Aorta (tissue), 5 donors: ENCODE results near the gene BTBD9. TPM values are rescaled to one million over a fixed set of nuclear protein-coding genes. Genes with fewer than 3 reads are reported as not detected.

Experiments used
- ATAC-seq: fragments of 200-7000 bp; cut with Tn5 transposase; one replicate; pipeline ENCODE4 v1.9.1; 2022; ENCODE audit warnings: moderate library complexity; ENCODE audit not compliant: low FRiP score
- DNase-seq, 2 donors: peaks; one replicate each; pipeline ENCODE4 v3.0.0-alpha.2; 2020
- H3K27ac ChIP-seq, 2 donors: one replicate each; pipeline ENCODE4 v1.5.1; 2013; ENCODE audit warnings: low read length in 2 of 2, mild to moderate bottlenecking in 2 of 2, moderate library complexity in 2 of 2, control low read depth in 1 of 2, inconsistent platforms in 1 of 2, low read depth in 1 of 2
- H3K27me3 ChIP-seq, 2 donors: one replicate each; pipeline ENCODE4 v1.6.1; 2013; ENCODE audit warnings: control low read depth in 1 of 2, low read length in 1 of 2, mild to moderate bottlenecking in 1 of 2, moderate library complexity in 1 of 2; ENCODE audit not compliant: insufficient read depth in 2 of 2, control insufficient read depth in 1 of 2
- H3K36me3 ChIP-seq, 2 donors: one replicate each; pipeline ENCODE4 v1.6.1; 2013; ENCODE audit warnings: control low read depth in 1 of 2, low read length in 1 of 2, mild to moderate bottlenecking in 1 of 2; ENCODE audit not compliant: insufficient read depth in 2 of 2, control insufficient read depth in 1 of 2
- H3K4me1 ChIP-seq, 2 donors: one replicate each; pipeline ENCODE4 v1.6.1; 2013; ENCODE audit warnings: low read length in 2 of 2, control low read depth in 1 of 2, mild to moderate bottlenecking in 1 of 2, moderate library complexity in 1 of 2; ENCODE audit not compliant: insufficient read depth in 2 of 2, control insufficient read depth in 1 of 2
- H3K4me3 ChIP-seq, 2 donors: one replicate each; pipeline ENCODE4 v1.5.1; 2013; ENCODE audit warnings: low read length in 2 of 2, control low read depth in 1 of 2, mild to moderate bottlenecking in 1 of 2
- H3K9me3 ChIP-seq: one replicate; pipeline ENCODE4 v1.6.1; 2013; ENCODE audit warnings: mild to moderate bottlenecking, low read length; ENCODE audit not compliant: control insufficient read depth
- WGBS, 2 donors: extraction: QIAGEN DNeasy Blood & Tissue Kit; methylation state at CpG; one replicate each; pipeline ENCODE4 v1.1.7; 2013; 5-methylcytosine and 5-hydroxymethylcytosine counted together
- intact Hi-C, 2 donors: fragments of 100-400 bp; cut with DNase I; formaldehyde crosslinking; loops; one replicate each; pipeline versions ENCODE4 v1.14.2 to v1.15.0; 2022
- polyA plus RNA-seq, 2 donors: library from polyadenylated mRNA; stranded (reverse); fragments of 200-250 nt; gene quantifications; one replicate each; pipeline ENCODE4 v1.2.3, GENCODE V29; 2013
- total RNA-seq, 2 donors: library from RNA; stranded (reverse); fragmentation: NEBNext Ultra II Directional; extraction: Animal tissue kit (Norgen Biotek cat#: 25700); gene quantifications; one replicate each; pipeline ENCODE4 v1.2.1, GENCODE V29; 2021
- donor health status: healthy with polysubstance abuse.
- donor health status: Bipolar disorder and iron deficiency.
- donor health status: DM: no; HTN: no; CAD: no.
- donor health status: DM: no; HTN: no; CAD: no.
- donor health status: DM: yes; HTN: yes; CAD: no.

Gene BTBD9
- total and polyA plus RNA-seq, 4 donors, result 1.5 to 23.6 (median 12.4) TPM

- 93 to 94% methylated on average over 1 of the region's 1 CpG for WGBS, 2 donors
- Histone ChIP-seq H3K9me3 (no peaks in the 10 kb centered on the region), H3K27me3 (no peaks in the 10 kb centered on the region), H3K27ac (no peak overlapping the region), H3K4me3 (no peak overlapping the region), H3K36me3 (no peaks in the 10 kb centered on the region), H3K4me1 (peaks cover 0 to 2% of the 10 kb centered on the region in 2 donors)
- ATAC-seq (no peak), DNase-seq (no peak)
- intact Hi-C loops, result no loop called here
Observed at GRCh38 chr6:38273325-38273724, 366.4 kb downstream of the BTBD9 start.

GRCh38 chr6:38272222-38272621 lies 367.5 kb downstream of the BTBD9 start:
- DNase-seq, result no peak
- H3K9me3 ChIP-seq, result no peaks in the 10 kb centered on the region
- intact Hi-C loops, result no loop called here
- WGBS, 2 donors, result 76 to 81% methylated on average over 1 of the region's 1 CpG
- H3K36me3 ChIP-seq, result no peaks in the 10 kb centered on the region
- no peak overlapping the region for H3K27ac ChIP-seq
- peaks cover 0 to 2% of the 10 kb centered on the region in 2 donors for H3K4me1 ChIP-seq
- no peaks in the 10 kb centered on the region for H3K27me3 ChIP-seq
- H3K4me3 ChIP-seq, result no peak overlapping the region
- ATAC-seq, result no peak

- peaks cover 0 to 2% of the 10 kb centered on the region in 2 donors for H3K4me1 ChIP-seq
- H3K4me3 ChIP-seq, result no peak overlapping the region
- no peaks in the 10 kb centered on the region for H3K27me3 ChIP-seq
- ATAC-seq (no peak), DNase-seq (no peak)
- no peaks in the 10 kb centered on the region for H3K9me3 ChIP-seq
- H3K36me3 ChIP-seq, result no peaks in the 10 kb centered on the region
- no peak overlapping the region for H3K27ac ChIP-seq
- intact Hi-C loops, result no loop called here
Observed at GRCh38 chr6:38271081-38271480, 368.6 kb downstream of the BTBD9 start.

GRCh38 chr6:38270367-38270766 lies 369.4 kb downstream of the BTBD9 start:
- no peaks in the 10 kb centered on the region for H3K9me3 ChIP-seq
- H3K36me3 ChIP-seq, result no peaks in the 10 kb centered on the region
- 95 to 100% methylated on average over 1 of the region's 1 CpG for WGBS, 2 donors
- ATAC-seq (no peak), DNase-seq (no peak)
- H3K27ac ChIP-seq, result no peak overlapping the region
- peaks cover 0 to 2% of the 10 kb centered on the region in 2 donors for H3K4me1 ChIP-seq
- no peak overlapping the region for H3K4me3 ChIP-seq
- H3K27me3 ChIP-seq, result no peaks in the 10 kb centered on the region
- intact Hi-C loops, result no loop called here

GRCh38 chr6:38269461-38270172 lies 370.1 kb downstream of the BTBD9 start:
- Histone ChIP-seq H3K4me3 (no peak overlapping the region), H3K9me3 (no peaks in the 10 kb centered on the region), H3K27ac (no peak overlapping the region), H3K36me3 (no peaks in the 10 kb centered on the region), H3K27me3 (no peaks in the 10 kb centered on the region), H3K4me1 (peaks cover 0 to 2% of the 10 kb centered on the region in 2 donors)
- no peak for ATAC-seq
- DNase-seq, result no peak
- intact Hi-C loops, result no loop called here
- 36 to 42% methylated on average over 9 of the region's 9 CpGs for WGBS, 2 donors

- Histone ChIP-seq H3K9me3 (no peaks in the 10 kb centered on the region), H3K4me3 (no peak overlapping the region), H3K27me3 (no peaks in the 10 kb centered on the region), H3K36me3 (no peaks in the 10 kb centered on the region), H3K27ac (no peak overlapping the region), H3K4me1 (peaks cover 0 to 2% of the 10 kb centered on the region in 2 donors)
- ATAC-seq (no peak), DNase-seq (no peak)
- intact Hi-C loops, result no loop called here
- WGBS, 2 donors, result 92 to 93% methylated on average over 4 of the region's 4 CpGs
Observed at GRCh38 chr6:38268342-38268741, 371.4 kb downstream of the BTBD9 start.

GRCh38 chr6:38266921-38267354 lies 372.8 kb downstream of the BTBD9 start:
- Histone ChIP-seq H3K27me3 (no peaks in the 10 kb centered on the region), H3K36me3 (no peaks in the 10 kb centered on the region), H3K9me3 (no peaks in the 10 kb centered on the region), H3K4me3 (no peak overlapping the region), H3K27ac (no peak overlapping the region), H3K4me1 (peaks cover 4 to 7% of the 10 kb centered on the region in 2 donors)
- ATAC-seq (no peak), DNase-seq (no peak)
- 72 to 81% methylated on average over 7 of the region's 7 CpGs for WGBS, 2 donors
- intact Hi-C loops, result no loop called here

GRCh38 chr6:38264605-38265004 lies 375.1 kb downstream of the BTBD9 start:
- DNase-seq (no peak), ATAC-seq (no peak)
- Histone ChIP-seq H3K36me3 (no peaks in the 10 kb centered on the region), H3K9me3 (no peaks in the 10 kb centered on the region), H3K27me3 (no peaks in the 10 kb centered on the region), H3K4me1 (peaks cover 3 to 11% of the 10 kb centered on the region in 2 donors), H3K4me3 (no peak overlapping the region), H3K27ac (no peak overlapping the region)
- 81 to 84% methylated on average over 8 of the region's 8 CpGs for WGBS, 2 donors
- intact Hi-C loops, result no loop called here

- 72 to 73% methylated on average over 2 of the region's 2 CpGs for WGBS, 2 donors
- no peak overlapping the region for H3K4me3 ChIP-seq
- H3K27me3 ChIP-seq, result no peaks in the 10 kb centered on the region
- H3K27ac ChIP-seq, result peak overlapping the region in 1 of 2 donors; percentile 19
- H3K4me1 ChIP-seq, result peaks cover 3 to 11% of the 10 kb centered on the region in 2 donors
- no peaks in the 10 kb centered on the region for H3K9me3 ChIP-seq
- intact Hi-C loops, result no loop called here
- no peaks in the 10 kb centered on the region for H3K36me3 ChIP-seq
- ATAC-seq (no peak), DNase-seq (no peak)
Observed at GRCh38 chr6:38262609-38263008, 377.1 kb downstream of the BTBD9 start.
